ENCODE data around the gene MRPL45.

GRCh38 chr17:38369124-38369886 is 72.3 kb downstream of the MRPL45 start:
- TF ChIP-seq, protein P1, sequence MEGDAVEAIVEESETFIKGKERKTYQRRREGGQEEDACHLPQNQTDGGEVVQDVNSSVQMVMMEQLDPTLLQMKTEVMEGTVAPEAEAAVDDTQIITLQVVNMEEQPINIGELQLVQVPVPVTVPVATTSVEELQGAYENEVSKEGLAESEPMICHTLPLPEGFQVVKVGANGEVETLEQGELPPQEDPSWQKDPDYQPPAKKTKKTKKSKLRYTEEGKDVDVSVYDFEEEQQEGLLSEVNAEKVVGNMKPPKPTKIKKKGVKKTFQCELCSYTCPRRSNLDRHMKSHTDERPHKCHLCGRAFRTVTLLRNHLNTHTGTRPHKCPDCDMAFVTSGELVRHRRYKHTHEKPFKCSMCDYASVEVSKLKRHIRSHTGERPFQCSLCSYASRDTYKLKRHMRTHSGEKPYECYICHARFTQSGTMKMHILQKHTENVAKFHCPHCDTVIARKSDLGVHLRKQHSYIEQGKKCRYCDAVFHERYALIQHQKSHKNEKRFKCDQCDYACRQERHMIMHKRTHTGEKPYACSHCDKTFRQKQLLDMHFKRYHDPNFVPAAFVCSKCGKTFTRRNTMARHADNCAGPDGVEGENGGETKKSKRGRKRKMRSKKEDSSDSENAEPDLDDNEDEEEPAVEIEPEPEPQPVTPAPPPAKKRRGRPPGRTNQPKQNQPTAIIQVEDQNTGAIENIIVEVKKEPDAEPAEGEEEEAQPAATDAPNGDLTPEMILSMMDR (IDR thresholded peaks at IDR 0.05): no peak
- TF ChIP-seq, protein P2, sequence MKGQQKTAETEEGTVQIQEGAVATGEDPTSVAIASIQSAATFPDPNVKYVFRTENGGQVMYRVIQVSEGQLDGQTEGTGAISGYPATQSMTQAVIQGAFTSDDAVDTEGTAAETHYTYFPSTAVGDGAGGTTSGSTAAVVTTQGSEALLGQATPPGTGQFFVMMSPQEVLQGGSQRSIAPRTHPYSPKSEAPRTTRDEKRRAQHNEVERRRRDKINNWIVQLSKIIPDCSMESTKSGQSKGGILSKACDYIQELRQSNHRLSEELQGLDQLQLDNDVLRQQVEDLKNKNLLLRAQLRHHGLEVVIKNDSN (IDR thresholded peaks at IDR 0.05; ENCODE audit: borderline replicate concordance, low read depth): no peak
- TF ChIP-seq SIN3A (IDR thresholded peaks at IDR 0.05; ENCODE audit: borderline replicate concordance, low read depth, low read length) (no peak), POLR2AphosphoS5 (IDR thresholded peaks at IDR 0.05; ENCODE audit: low read depth, low read length) (no peak), CHD2 (IDR thresholded peaks at IDR 0.05; ENCODE audit: low read length, partially characterized antibody) (no peak)

Measured in SK-N-SH (cell line).